Measurements from ENCODE around the gene GINS3. TPM values are rescaled to one million over a fixed set of nuclear protein-coding genes. Genes with fewer than 3 reads are reported as not detected.
"Not testable (repeated sequence)": the region's sequence is repeated elsewhere in the genome, so short reads cannot be mapped to it uniquely, and the experiment has no call there.

Gene GINS3
- polyA plus RNA-seq, 1 donor (not counting 4 experiments of a cell fraction or from before 2014, with no cell fraction given) = 10.1 TPM

DNA sequence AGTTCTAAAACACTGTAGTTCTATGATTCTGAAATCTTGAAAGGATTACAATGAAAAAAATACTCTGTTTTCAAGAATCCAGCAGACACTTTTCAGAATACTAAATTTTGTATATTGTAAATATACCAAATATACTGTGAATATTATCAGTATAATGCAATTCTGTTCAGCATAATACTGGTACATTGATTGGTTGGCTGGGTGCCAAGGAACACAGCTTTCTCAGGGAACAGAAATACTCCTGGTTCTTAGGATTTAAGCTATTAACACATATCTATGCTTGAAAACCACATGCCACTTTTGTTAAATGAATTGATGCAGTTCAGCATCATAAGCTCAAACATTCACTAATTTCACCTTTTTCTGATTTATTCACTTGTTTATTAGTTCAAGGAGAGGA, 2.5 kb upstream of the GINS3 start:
- H4K20me1 ChIP-seq (ENCODE audit: control insufficient read depth, extremely low read depth, insufficient read depth, low read length) = no peaks in the 10 kb centered on the region
- dilution Hi-C loops (cut with MboI; ENCODE audit: extremely low pct_ligation_motif_present, low sequenced_read_pairs) = no loop called here
- no peak for FAIRE-seq

DNA sequence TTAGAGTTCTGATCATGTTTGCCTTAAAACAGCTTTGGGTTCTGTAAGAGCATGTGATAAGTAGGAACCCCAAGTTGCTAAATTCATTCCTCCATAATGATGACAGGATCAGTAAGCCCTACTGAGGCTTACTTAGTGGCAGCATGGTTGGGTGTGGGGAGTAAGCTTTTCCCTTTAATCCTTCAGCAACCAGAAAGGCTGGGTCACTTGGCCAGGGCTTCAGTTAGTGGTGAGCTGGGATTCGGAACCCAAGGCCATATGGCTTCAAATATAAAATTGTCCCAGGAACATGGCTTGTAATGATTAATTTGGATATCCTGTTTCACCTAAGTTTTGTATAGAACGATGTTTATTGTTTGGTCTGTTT, 850 bp downstream of the GINS3 start:
- no peaks in the 10 kb centered on the region for H3K9me3 ChIP-seq (ENCODE audit: control insufficient read depth, low read depth, low read length)
- peak overlapping the region; percentile 67 to 99 (median 85) for H3K4me3 ChIP-seq (ENCODE audit: control insufficient read depth in 2 of 3, extremely low read depth in 1 of 3, insufficient read depth in 2 of 3, low read depth in 1 of 3, low read length in 3 of 3)
- FAIRE-seq = no peak
- DNase-seq (ENCODE audit: low read depth, low spot score) = no peak
- peaks cover 6% of the 10 kb centered on the region for H3K79me2 ChIP-seq (ENCODE audit: control insufficient read depth, insufficient read depth, low read length)
- H3K4me1 ChIP-seq (ENCODE audit: control insufficient read depth, extremely low read depth, insufficient read depth, low read length) = peaks cover 5% of the 10 kb centered on the region
- peak overlapping the region; percentile 97 for H3K9ac ChIP-seq (ENCODE audit: control insufficient read depth, extremely low read depth, insufficient read depth, low read length)
- no peaks in the 10 kb centered on the region for H3K27me3 ChIP-seq (ENCODE audit: control insufficient read depth, extremely low read depth, insufficient read depth, low read length)
- no peaks in the 10 kb centered on the region for H4K20me1 ChIP-seq (ENCODE audit: control insufficient read depth, extremely low read depth, insufficient read depth, low read length)
- dilution Hi-C loops (cut with MboI; ENCODE audit: extremely low pct_ligation_motif_present, low sequenced_read_pairs) = no loop called here
- peak overlapping the region; percentile 93 for H3K4me2 ChIP-seq (ENCODE audit: control insufficient read depth, extremely low read depth, insufficient read depth, low read depth, low read length)
- H2AFZ ChIP-seq (ENCODE audit: control insufficient read depth, low read length) = peak overlapping the region; percentile 100
- peak overlapping the region; percentile 95 for H3K27ac ChIP-seq (ENCODE audit: control insufficient read depth, insufficient read depth, low read length)
- TF ChIP-seq, protein P1, sequence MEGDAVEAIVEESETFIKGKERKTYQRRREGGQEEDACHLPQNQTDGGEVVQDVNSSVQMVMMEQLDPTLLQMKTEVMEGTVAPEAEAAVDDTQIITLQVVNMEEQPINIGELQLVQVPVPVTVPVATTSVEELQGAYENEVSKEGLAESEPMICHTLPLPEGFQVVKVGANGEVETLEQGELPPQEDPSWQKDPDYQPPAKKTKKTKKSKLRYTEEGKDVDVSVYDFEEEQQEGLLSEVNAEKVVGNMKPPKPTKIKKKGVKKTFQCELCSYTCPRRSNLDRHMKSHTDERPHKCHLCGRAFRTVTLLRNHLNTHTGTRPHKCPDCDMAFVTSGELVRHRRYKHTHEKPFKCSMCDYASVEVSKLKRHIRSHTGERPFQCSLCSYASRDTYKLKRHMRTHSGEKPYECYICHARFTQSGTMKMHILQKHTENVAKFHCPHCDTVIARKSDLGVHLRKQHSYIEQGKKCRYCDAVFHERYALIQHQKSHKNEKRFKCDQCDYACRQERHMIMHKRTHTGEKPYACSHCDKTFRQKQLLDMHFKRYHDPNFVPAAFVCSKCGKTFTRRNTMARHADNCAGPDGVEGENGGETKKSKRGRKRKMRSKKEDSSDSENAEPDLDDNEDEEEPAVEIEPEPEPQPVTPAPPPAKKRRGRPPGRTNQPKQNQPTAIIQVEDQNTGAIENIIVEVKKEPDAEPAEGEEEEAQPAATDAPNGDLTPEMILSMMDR (optimal IDR thresholded peaks at IDR 0.05 in 1 of 3, IDR thresholded peaks at IDR 0.05 in 1 of 3, conservative IDR thresholded peaks at IDR 0.05 in 1 of 3; ENCODE audit: extremely low read depth in 1 of 3, insufficient read depth in 2 of 3, low read length in 3 of 3) = no peak
- TF ChIP-seq EZH2 (IDR thresholded peaks at IDR 0.05; ENCODE audit: low read length) = no peak
- H3K36me3 ChIP-seq (ENCODE audit: control insufficient read depth in 2 of 2, extremely low read depth in 1 of 2, insufficient read depth in 2 of 2, low read length in 2 of 2) = no peaks in the 10 kb centered on the region
- H3K9me1 ChIP-seq (ENCODE audit: control insufficient read depth, extremely low read depth, insufficient read depth, low read length) = no peaks in the 10 kb centered on the region

More for the DNA sequence above, 2.5 kb upstream of the GINS3 start:
- H3K4me3 ChIP-seq (ENCODE audit: control insufficient read depth in 2 of 3, extremely low read depth in 1 of 3, insufficient read depth in 2 of 3, low read depth in 1 of 3, low read length in 3 of 3) = no peak overlapping the region
- H3K9ac ChIP-seq (ENCODE audit: control insufficient read depth, extremely low read depth, insufficient read depth, low read length) = no peak overlapping the region
- no peaks in the 10 kb centered on the region for H3K27me3 ChIP-seq (ENCODE audit: control insufficient read depth, extremely low read depth, insufficient read depth, low read length)
- H3K27ac ChIP-seq (ENCODE audit: control insufficient read depth, insufficient read depth, low read length) = no peak overlapping the region
- no peak for TF ChIP-seq EZH2 (IDR thresholded peaks at IDR 0.05; ENCODE audit: low read length)
- TF ChIP-seq, protein P1 (optimal IDR thresholded peaks at IDR 0.05 in 1 of 3, IDR thresholded peaks at IDR 0.05 in 1 of 3, conservative IDR thresholded peaks at IDR 0.05 in 1 of 3; ENCODE audit: extremely low read depth in 1 of 3, insufficient read depth in 2 of 3, low read length in 3 of 3) = no peak
- DNase-seq (ENCODE audit: low read depth, low spot score) = no peak
- H3K79me2 ChIP-seq (ENCODE audit: control insufficient read depth, insufficient read depth, low read length) = peaks cover 6% of the 10 kb centered on the region
- no peak overlapping the region for H2AFZ ChIP-seq (ENCODE audit: control insufficient read depth, low read length)
- no peak overlapping the region for H3K4me2 ChIP-seq (ENCODE audit: control insufficient read depth, extremely low read depth, insufficient read depth, low read depth, low read length)
- H3K36me3 ChIP-seq (ENCODE audit: control insufficient read depth in 2 of 2, extremely low read depth in 1 of 2, insufficient read depth in 2 of 2, low read length in 2 of 2) = no peaks in the 10 kb centered on the region
- peaks cover 10% of the 10 kb centered on the region for H3K4me1 ChIP-seq (ENCODE audit: control insufficient read depth, extremely low read depth, insufficient read depth, low read length)
- no peaks in the 10 kb centered on the region for H3K9me1 ChIP-seq (ENCODE audit: control insufficient read depth, extremely low read depth, insufficient read depth, low read length)
- H3K9me3 ChIP-seq (ENCODE audit: control insufficient read depth, low read depth, low read length) = no peaks in the 10 kb centered on the region

DNA sequence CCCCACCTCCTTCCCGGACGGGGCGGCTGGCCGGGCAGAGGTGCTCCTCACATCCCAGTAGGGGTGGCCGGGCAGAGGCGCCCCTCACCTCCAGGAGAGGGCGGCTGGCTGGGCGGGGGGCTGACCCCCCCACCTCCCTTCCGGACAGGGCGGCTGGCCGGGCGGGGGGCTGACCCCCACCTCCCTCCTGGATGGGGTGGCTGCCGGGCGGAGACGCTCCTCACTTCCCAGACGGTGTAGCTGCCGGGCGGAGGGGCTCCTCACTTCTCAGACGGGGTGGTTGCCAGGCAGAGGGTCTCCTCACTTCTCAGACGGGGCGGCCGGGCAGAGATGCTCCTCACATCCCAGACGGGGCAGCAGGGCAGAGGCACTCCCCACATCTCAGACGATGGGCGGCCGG, 4.6 kb downstream of the GINS3 start:
- H2AFZ ChIP-seq (ENCODE audit: control insufficient read depth, low read length); H3K27me3 ChIP-seq (ENCODE audit: control insufficient read depth, extremely low read depth, insufficient read depth, low read length); FAIRE-seq; dilution Hi-C loops (cut with MboI; ENCODE audit: extremely low pct_ligation_motif_present, low sequenced_read_pairs); H3K4me2 ChIP-seq (ENCODE audit: control insufficient read depth, extremely low read depth, insufficient read depth, low read depth, low read length); H3K36me3 ChIP-seq (ENCODE audit: control insufficient read depth in 2 of 2, extremely low read depth in 1 of 2, insufficient read depth in 2 of 2, low read length in 2 of 2); H3K9me1 ChIP-seq (ENCODE audit: control insufficient read depth, extremely low read depth, insufficient read depth, low read length); H3K4me1 ChIP-seq (ENCODE audit: control insufficient read depth, extremely low read depth, insufficient read depth, low read length); H3K9ac ChIP-seq (ENCODE audit: control insufficient read depth, extremely low read depth, insufficient read depth, low read length); H3K27ac ChIP-seq (ENCODE audit: control insufficient read depth, insufficient read depth, low read length); H3K79me2 ChIP-seq (ENCODE audit: control insufficient read depth, insufficient read depth, low read length); H4K20me1 ChIP-seq (ENCODE audit: control insufficient read depth, extremely low read depth, insufficient read depth, low read length); H3K4me3 ChIP-seq (ENCODE audit: control insufficient read depth in 2 of 3, extremely low read depth in 1 of 3, insufficient read depth in 2 of 3, low read depth in 1 of 3, low read length in 3 of 3); DNase-seq (ENCODE audit: low read depth, low spot score); H3K9me3 ChIP-seq (ENCODE audit: control insufficient read depth, low read depth, low read length): not testable (repeated sequence)

Measured in keratinocyte (primary cell).